GM19023 (cell line): ENCODE results near the gene FAM241A.
"Not testable (repeated sequence)": the region's sequence is repeated elsewhere in the genome, so short reads cannot be mapped to it uniquely, and the experiment has no call there.

Source experiments
- ATAC-seq: cut with Tn5 transposase; IDR thresholded peaks from one replicate; pipeline ENCODE4 v1.9.1; 2021; ENCODE audit warnings: mild to moderate bottlenecking, moderate library complexity; ENCODE audit not compliant: unreplicated experiment

The FAM241A gene

DNA sequence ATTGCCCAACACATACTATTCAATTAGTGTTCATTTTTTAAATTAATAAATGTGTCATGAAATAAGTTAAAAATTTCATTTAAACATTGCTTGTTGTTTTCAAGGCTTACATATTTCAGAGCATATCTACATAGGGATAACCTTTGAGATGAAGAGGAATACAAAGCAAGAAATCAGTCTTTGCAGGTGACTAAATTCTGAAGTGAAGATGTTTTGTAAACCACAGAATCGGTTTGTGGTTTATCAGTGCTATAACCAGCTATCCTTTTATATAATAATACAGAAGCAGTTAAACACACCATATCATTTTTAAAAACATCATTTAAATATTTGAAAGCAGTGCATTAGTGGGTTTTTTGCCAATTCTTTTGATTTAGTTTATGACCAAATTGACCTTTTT is 26.9 kb downstream of the FAM241A start:
- peak; percentile 77 for ATAC-seq

DNA sequence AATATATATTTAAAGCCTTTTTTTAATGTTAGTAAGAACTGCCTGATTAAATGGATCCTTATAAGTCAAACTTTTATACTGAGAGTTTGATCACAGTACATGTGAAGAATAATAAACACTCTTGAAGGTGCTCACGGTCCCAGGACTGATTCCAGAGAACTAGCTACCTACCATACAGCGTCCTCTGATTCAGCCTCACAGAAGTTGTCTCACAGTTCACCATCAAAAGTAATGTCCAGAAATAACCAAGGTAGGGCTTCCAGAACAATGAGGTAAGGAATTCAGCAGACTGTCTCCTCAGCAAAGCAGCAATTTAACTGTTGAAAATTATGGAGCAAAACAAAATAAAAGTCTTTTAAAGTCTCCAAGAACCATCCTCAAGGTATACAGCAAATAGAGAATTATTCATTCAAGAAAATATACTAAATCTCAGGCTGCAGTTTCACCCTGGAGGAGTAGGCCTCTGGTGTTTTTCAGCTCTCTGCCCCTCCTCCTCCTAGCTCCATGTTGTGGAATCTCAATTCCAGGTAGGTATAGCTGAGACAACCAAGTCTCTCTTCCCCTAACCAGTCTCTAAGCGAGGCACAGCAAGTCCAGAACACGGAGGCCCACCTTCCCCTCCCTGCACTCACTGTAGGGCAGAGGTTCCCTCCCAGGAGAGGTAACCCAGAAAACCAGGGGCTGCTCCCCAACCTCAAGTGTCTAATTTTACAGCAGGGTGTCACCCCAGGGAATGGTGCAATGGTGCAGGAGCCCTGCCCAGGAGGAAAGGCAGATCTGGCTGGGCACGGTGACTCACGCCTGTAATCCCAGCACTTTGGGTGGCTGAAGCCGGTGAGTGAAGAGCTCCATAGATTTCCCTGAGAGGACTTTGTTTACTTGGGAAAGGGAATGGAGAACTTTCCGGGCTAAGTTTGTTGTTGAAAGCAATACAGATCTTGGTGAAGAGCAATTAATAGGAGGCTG is 28.6 kb downstream of the FAM241A start:
- ATAC-seq = no peak

DNA sequence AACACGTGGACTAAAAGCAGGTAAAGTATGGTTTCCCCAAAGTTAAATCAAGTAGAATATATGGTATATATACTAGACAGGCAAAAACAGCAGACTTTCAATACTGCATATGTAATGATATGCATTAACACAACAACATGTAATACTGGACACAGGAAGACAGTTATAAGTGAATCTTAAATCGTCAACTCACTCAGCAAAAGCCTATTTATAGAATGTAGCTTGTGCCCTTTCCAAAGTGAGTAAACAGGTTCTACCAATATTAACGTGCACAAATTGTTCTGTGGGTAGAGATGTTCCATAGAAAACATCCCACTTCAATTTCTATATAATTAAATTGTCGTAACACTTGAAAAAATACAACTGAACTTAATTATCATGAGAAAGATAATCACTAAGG is 30.6 kb downstream of the FAM241A start:
- no peak for ATAC-seq

DNA sequence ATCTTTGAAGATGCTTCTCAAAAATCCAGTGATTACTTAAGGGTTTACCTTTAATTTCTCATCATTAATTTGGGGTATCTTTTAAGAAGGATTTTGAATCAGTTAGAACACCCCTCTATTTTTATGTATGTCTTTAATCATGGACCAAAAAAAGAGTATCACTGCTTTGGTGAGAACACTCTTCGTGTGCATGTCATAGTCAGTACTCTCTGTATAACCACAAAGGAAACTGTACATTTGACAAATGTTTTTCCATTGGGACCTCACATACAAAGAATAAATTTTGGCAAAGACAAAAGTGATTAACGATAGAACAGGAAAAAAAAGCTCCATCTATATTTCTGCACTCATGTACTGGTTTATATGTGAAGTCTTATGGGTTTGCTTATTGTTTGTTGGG is 31.3 kb downstream of the FAM241A start:
- no peak for ATAC-seq

DNA sequence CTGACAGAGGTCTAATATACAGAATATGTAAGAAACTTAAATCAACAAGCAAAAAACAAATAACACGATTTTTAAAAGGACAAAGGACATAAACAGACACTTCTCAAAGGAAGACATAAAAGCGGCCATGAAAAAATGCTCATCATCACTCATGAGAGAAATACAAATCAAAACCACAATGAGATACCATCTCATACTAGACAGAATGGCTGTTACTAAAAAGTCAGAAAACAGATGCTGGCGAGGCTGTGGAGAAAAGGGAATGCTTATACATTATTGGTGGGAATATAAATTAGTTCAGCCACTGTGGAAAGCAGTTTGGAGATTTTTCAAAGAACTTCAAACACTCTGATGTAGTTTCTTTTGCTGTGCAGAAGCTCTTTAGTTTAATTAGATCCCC is 33.5 kb downstream of the FAM241A start:
- ATAC-seq = not testable (repeated sequence)

DNA sequence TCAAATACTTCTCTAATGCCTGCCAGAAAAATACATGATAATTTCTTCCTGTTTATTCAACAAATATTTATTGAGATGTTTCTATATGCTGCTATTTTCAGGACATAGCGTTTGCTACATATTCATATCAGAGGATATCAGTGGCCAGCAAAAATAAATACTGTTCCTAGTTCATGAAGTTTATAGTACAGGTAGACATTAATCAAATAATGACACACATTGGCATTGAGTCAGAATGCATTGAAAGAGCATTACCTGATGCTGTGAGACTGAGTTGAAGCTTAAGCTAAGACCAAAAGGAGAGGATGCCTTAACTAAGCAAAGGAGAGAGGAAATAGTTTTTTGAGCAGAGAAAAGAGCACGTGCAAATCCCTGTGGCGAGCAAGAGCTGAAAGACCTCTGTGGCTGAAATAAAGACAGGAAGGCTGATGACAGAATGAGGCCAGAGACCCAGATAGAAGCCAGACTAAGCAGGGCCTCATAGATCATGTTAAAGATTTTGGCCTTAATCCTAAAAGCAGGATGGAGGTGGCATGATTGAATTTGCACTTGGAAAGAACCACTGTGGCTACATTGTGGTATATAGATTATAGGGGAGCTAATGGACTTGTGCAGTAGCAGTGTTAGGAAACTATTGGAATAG is 36.2 kb downstream of the FAM241A start:
- ATAC-seq = no peak

DNA sequence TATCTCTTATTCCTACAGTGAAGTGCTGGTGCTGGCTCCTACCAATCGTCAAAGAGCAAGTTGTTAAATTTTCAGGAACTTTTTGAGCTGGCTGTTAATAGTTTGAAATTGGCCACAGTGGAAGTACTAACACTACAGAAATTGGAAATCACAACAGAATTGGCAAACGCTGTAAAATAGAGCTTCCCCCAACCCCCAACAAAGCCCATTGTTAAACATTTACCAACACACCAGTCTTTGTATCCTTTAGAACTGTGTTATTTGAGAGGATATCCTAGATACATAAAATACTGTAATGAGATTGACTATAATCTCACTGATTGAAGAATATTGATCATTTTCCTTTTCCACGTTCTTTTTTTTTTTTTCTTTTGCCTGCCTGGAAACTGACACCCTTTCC is 37.4 kb downstream of the FAM241A start:
- no peak for ATAC-seq

DNA sequence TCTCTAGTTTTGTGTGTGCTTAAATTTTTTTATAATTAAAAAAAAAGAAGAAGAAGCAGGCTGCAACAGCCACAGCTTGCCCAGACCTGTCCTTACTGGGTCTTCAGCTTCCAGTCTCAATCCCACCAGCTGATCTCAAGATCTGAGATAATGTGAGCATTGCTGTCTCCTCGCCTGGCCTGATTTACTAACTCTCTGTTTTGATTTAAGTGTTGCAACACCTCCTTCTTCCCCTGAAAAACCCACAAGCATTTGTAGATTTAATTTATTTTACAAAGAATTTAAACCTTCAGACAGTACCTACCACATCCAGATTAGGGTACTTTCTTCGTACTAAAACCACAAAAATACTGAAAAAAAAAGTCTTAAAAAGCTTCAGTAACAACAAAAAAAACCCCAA is 38.0 kb downstream of the FAM241A start:
- no peak for ATAC-seq

DNA sequence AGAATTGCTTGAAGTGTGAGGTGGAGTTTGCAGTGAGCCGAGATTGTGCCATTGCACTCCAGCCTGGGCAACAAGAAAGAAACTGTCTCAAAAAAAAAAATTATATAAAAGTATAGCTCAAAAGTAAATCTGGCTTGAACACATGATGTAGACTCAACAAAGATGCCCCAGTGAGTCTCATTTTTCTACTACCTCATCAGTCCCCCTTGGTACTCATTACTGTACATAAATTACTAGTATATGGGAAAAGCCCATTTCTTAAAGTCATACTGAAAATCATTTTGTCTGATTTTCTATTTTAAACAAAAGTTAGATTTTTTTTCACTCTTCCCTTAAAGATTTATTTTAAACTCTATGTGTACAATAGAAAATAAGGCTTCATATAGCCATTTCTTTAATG is 39.2 kb downstream of the FAM241A start:
- ATAC-seq = no peak

DNA sequence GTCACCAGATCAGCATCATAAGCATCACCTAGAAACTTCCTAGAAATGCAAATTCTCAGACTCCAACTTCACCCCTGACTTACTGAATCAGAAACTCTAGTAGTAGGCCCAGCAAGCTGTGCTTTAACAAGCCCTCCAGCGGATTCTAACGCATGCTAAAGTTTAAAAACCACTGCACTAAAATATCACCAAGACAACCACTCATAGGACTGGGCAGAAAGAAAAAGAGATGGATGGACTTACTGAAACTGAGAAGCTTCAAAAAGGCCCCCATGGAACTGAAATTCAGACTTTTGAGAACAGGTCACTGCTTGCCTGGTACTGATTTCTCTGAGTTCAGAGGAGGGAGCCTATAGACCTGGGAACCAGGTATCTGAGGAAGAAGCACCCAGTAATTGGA is 40.1 kb downstream of the FAM241A start:
- ATAC-seq = no peak

DNA sequence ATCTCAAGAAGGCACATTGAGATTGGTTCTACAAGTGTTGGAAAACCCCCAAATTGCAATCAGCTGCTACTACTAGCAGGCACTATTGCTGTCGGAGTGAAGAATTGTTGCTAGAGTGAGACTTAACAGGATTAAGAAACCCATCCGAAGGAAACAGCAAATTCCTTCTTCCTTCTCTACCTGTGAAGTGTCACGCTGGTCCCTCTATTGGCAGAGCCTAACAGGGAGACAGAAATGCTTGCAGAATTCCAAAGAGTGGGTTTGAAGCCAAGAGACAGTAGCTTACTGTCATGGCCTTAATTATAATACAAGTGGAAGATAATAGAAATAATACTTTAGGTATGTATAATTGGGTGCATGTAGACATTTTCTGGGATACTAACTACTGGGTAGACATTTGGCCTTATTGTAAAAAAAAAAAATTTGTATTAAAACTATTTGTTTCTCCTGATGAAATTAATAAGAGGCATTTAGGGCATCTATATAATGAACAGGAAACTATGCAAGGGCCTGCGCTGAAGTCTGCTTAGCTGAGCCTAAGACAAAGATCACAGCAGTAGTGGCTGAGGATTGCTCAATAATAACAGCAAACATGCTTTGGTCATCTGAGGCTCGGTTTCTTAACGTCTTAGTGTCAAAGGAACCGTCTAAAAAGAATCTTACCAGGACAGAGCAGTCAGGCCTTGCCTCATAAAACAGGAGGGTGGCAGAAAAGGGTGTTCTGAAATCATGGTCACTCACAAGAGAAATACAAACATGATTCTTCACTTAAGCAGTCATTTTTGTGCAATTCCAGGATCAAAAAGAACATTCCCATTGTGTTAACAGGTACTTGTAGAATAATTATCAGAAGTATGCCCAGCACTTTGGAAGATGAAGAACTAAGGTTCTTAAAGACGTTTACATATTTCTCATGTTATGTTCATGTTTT is 40.8 kb downstream of the FAM241A start:
- no peak for ATAC-seq

DNA sequence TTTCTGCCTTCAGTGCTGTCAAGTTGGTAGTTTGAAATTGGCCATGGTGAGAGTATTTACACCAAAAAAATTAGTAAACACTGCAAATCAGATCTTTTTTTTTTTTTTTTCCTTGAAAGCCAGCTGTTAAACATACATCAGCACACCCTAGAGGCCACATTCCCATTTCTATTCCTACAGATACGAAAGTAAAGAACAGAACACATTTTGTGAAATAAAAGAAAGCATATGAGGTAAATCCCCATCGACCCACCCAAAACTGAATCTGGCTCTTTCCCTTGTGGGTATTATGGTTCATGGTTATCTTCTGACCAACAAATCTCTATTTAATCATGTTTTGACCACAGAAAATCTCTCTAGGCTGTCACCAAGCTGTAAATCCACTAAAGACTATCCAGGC is 44.5 kb downstream of the FAM241A start:
- ATAC-seq = no peak

DNA sequence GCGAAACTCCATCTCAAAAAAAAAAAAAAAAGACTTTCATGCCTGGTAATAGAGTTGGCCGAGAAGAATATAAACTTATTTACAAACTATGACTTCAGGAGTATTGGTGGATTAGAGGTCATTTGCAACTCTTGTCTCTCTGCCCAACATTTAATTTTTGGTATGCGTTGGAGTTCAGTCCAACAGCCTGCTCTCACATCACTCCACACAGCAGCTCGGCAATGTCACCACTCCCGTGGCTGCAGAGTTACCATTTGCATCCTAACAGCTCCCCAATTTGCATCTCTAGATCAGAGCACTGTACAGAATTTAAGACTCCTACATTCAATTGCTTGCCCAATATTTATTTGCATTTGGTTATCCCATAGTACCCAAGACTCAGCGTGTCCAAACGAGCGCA is 45.4 kb downstream of the FAM241A start:
- ATAC-seq = no peak

DNA sequence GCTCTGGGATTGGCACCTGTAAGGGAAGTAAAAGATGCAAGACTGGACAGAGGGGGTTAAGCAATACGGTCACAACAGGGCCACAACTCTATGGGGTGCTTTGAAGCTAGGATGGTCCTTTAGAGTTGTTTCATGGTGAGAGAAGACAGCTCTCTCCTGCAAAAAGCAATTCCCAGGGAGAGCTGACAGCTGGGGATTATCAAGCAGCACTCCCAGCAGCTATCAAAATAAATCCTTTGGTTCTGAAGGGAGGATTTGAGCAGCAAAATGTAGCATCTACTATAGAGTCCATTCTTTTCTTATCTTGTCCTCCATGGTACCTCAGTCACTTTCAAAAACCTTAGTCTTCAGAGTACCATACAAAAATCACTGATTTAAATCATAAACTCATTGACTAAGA is 51.2 kb downstream of the FAM241A start:
- no peak for ATAC-seq

DNA sequence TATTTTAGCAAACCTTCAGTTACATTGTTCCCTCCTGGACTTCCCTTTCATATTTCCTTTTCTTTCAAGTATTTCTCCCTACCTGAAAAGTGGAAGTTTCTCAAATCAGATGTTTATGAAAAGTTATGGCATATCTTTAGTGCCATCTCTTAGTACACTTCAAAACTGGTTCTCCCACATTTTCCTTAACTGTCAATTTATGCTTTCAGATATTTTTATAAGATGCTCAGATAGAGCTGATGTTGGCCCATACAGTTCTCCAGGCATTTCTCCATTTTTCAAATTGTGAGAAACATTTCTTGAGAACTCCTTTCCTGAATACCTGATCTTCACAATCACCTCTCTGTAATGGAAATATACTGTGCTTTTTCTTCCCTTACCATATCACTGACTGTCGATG is 53.8 kb downstream of the FAM241A start:
- ATAC-seq = peak; percentile 11

DNA sequence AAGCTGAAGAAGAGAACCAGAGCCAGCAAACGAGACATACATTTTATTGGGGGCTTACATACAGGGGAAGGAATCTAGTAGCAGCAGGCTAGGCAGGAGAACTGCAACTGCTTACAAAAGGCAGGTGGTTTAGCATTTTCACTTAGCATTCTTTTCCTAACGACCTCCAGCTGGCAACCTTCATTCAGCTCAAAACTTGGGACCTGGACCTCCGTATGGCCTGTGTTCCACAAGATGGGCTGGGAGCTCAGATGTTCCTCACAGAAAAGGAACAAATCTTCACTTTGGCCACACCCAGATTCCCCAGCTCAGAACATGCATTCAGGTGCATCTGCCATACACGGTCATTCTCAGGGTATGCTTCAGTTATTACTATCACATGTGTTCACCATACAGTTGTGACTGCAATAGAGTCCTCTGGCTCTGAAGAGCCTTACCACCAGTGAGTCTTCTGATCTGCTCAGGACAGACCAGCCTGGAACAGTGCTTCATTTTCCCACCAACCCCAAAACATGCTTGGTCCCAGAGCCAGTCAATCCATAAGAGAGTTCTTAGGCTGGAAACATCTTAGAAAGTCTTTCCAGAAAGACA is 56.8 kb downstream of the FAM241A start:
- ATAC-seq = peak; percentile 42

DNA sequence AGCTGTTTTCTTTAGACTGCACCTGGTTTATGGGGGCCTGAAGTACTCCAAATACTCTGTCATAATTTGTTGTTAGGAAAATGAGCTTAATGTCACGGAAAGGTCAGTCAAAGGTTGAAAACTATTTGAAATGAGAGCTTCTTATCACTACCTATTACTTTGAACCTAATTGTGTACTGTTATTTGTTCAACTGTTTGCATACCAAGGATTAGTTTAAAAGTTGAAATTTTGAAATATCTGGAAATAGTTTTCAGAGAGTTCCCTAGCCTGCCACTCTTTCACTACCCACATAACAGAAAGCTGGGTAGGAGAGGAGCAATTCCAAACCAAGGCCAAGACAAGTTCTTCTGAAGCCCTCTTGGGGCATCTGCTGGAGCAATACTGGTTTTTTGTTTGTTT is 58.3 kb downstream of the FAM241A start:
- no peak for ATAC-seq

DNA sequence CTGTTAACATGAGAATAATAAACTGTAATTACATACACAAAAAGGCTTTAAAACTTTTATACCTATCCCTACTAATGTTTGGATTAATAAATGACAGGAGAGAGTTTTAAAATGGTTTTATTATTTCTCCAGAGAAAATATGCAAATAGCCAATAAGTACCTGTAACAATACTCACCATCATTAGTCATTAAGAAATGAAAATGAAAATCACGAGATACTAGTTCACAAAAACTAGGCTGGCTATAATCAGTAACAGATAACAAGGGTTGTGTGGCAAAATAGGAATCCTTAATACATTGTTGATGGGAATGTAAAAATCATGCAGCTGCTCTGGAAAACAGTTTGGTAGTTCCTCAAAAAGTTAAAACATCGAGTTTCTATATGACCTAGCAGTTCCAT is 61.2 kb downstream of the FAM241A start:
- ATAC-seq = no peak

DNA sequence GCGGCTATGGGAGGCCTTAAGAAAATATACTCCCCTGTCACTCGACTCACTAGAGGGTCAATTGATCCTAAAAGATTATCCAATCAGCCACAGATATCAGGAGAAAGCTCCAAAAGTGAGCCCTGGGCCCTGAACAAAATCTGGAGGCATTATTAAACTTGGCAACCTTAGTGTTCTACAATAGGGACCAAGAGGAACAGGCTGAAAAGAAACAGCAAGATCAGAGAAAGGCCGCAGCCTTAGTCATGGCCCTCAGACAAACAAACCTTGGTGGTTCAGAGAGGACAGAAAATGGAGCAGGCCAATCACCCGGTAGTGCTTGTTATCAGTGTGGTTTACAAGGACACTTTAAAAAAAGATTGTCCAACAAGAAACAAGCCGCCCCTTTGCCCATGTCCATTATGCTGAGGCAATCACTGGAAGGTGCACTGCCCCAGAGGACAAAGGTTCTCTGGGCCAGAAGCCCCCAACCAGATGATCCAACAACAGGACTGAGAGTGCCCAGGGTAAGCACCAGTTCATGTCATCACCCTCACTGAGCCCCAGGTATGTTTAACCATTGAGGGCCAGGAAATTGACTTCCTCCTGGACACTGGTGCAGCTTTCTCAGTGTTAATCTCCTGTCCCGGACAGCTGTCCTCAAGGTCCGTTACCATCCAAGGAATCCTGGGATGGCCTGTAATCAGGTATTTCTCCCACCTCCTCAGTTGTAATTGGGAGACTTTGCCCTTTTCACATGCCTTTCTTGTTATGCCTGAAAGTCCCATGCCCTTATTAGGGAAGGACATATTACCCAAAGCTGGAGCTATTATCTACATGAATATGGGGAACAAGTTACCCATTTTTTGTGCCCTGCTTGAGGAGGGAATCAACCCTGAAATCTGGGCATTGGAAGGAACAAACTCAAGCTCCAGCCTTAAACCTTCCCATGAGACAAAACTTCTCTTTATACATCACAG is 63.2 kb downstream of the FAM241A start:
- not testable (repeated sequence) for ATAC-seq

DNA sequence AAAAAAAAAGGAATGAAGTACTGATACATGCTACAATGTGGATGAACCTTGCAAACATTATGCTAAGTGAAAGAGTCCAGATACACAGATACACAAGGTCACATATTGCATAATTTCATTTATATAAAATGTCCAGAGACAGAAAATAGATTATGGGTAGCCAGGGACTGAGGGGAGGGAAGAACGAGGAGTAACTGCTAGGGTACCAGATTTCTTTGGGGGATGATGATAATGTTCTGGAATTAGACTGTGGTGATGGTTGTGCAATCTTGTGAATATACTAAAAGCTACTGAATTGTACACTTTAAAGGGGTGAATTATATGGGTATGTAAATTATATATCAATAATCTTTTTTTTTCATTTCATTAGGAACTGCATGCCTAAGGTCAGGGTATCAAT is 65.5 kb downstream of the FAM241A start:
- no peak for ATAC-seq
